K562 (cell line): ENCODE data around the gene ADAM15. TPM values are rescaled to one million over a fixed set of nuclear protein-coding genes. Genes with fewer than 3 reads are reported as not detected.

Experiments
- ATAC-seq: fragments of 200-7000 bp; cut with Tn5 transposase; 3 replicates; pipeline ENCODE4 v1.9.1; 2020; ENCODE audit warnings: moderate library complexity
- BruUV-seq: library from RNA; stranded (reverse); fragments of 400-500 nt; replicated peaks from 2 replicates; lab custom pipeline; 2021; lab: Mats Ljungman, UMichigan
- CTCF ChIA-PET: fragments of 300-600 bp; formaldehyde crosslinking; extraction: SDS; loops from one replicate; lab custom pipeline; 2021; ENCODE audit warnings: low intra/inter-chr PET ratio; lab: Yijun Ruan, JAX
- POLR2A ChIA-PET: fragments of 300-600, 350-650 bp; sonication (Branson Sonifier 250); formaldehyde crosslinking; extraction: SDS; loops from one replicate; lab custom pipeline; 2021; ENCODE audit warnings: antibody characterized with exemption, inconsistent platforms; lab: Yijun Ruan, JAX
- DNase-seq, 4 experiments: peaks; one replicate each; pipeline versions ENCODE4 v3.0.0 to v3.0.0-alpha.2; 2011 to 2018; ENCODE audit warnings: low spot score in 3 of 4, mixed read lengths in 3 of 4; ENCODE audit errors: extremely low read depth in 1 of 4
- FAIRE-seq: peaks from 2 replicates; lab custom pipeline; 2011; peaks lifted over from hg19 to GRCh38; lab: Jason Lieb, UNC
- H2AFZ ChIP-seq: 2 replicates; pipeline ENCODE4 v1.6.0; 2011; ENCODE audit warnings: low read depth, low read length, control low read depth, inconsistent platforms
- H3K27ac ChIP-seq: fragments of 200-600 bp; 3 replicates; pipeline ENCODE4 v1.8.0; 2011; ENCODE audit warnings: low read depth, mild to moderate bottlenecking, control low read depth, inconsistent platforms, low read length, moderate library complexity, mixed read lengths; ENCODE audit errors: extremely low read depth
- H3K27me3 ChIP-seq, 2 experiments: fragments of 300-600 bp in 1 of 2; 2 replicates in 1 of 2; 3 replicates in 1 of 2; pipeline versions ENCODE4 v1.6.0 to v1.8.0; 2011; ENCODE audit warnings: inconsistent platforms in 2 of 2, low read length in 2 of 2, mild to moderate bottlenecking in 1 of 2, mixed read lengths in 1 of 2, moderate library complexity in 1 of 2; ENCODE audit not compliant: control insufficient read depth in 2 of 2, insufficient read depth in 2 of 2
- H3K36me3 ChIP-seq: fragments of 300-600 bp; 3 replicates; pipeline ENCODE4 v1.8.0; 2011; ENCODE audit warnings: mild to moderate bottlenecking, low read length, inconsistent platforms; ENCODE audit not compliant: control insufficient read depth, insufficient read depth
- H3K4me1 ChIP-seq, 2 experiments: fragments of 200-600 bp in 1 of 2; replicated peaks in 1 of 2; 2 replicates in 1 of 2; 3 replicates in 1 of 2; pipeline versions ENCODE4 v1.5.1 to v1.8.0; 2011; ENCODE audit warnings: inconsistent platforms in 2 of 2, low read length in 2 of 2, mild to moderate bottlenecking in 1 of 2, mixed read lengths in 1 of 2, moderate library complexity in 1 of 2; ENCODE audit not compliant: control insufficient read depth in 2 of 2, insufficient read depth in 2 of 2
- H3K4me2 ChIP-seq: 2 replicates; pipeline ENCODE4 v1.6.1; 2011; ENCODE audit warnings: low read length, control low read depth, inconsistent platforms, mixed read lengths; ENCODE audit not compliant: insufficient read depth
- H3K4me3 ChIP-seq: fragments of 200-600 bp; sonication (generic), shearing (Covaris generic); 2 replicates; pipeline ENCODE4 v1.5.1; 2016; ENCODE audit warnings: control low read depth, inconsistent platforms
- H3K79me2 ChIP-seq: fragments of 200-600 bp; 3 replicates; pipeline ENCODE4 v1.8.0; 2011; ENCODE audit warnings: low read length, inconsistent platforms; ENCODE audit not compliant: control insufficient read depth, insufficient read depth
- H3K9ac ChIP-seq, 2 experiments: 2 replicates each; pipeline versions ENCODE4 v1.6.0 to v1.6.1; 2011; ENCODE audit warnings: low read depth in 2 of 2, low read length in 2 of 2, control low read depth in 1 of 2, inconsistent platforms in 1 of 2, mild to moderate bottlenecking in 1 of 2, mixed read lengths in 1 of 2; ENCODE audit not compliant: insufficient read depth in 1 of 2
- H3K9me1 ChIP-seq: one replicate; pipeline ENCODE4 v1.6.0; 2011; ENCODE audit warnings: inconsistent platforms, mild to moderate bottlenecking, low read length, moderate library complexity; ENCODE audit not compliant: control insufficient read depth, insufficient read depth
- H3K9me3 ChIP-seq: replicated peaks from 2 replicates; pipeline ENCODE4 v1.5.1; 2011; ENCODE audit warnings: low read depth, low read length, inconsistent platforms; ENCODE audit not compliant: control insufficient read depth, insufficient read depth
- H4K20me1 ChIP-seq: replicated peaks from 2 replicates; pipeline ENCODE4 v1.6.1; 2011; ENCODE audit warnings: low read length, inconsistent platforms, mixed read lengths; ENCODE audit not compliant: control insufficient read depth, insufficient read depth
- HDGF ChIP-seq: fragments of 450-650 bp; IDR thresholded peaks from 2 replicates; pipeline ENCODE4 v1.6.1; 2016
- POLR2B ChIP-seq: fragments of 450-650 bp; IDR thresholded peaks from 2 replicates; pipeline ENCODE4 v1.6.1; 2018; ENCODE audit warnings: low read depth; ENCODE audit not compliant: partially characterized antibody
- RAD51 ChIP-seq: fragments of 450-650 bp; IDR thresholded peaks from 2 replicates; pipeline ENCODE4 v1.7.1; 2016; ENCODE audit warnings: low read depth, mild to moderate bottlenecking, borderline replicate concordance
- SMARCE1 ChIP-seq: fragments of 450-650 bp; IDR thresholded peaks from 2 replicates; pipeline ENCODE4 v1.7.1; 2016; ENCODE audit warnings: mild to moderate bottlenecking
- ZNF263 ChIP-seq: sonication (generic); formaldehyde crosslinking; IDR thresholded peaks from 2 replicates; pipeline ENCODE4 v1.8.0; 2022; ENCODE audit warnings: mild to moderate bottlenecking, missing genetic modification reagents, borderline replicate concordance
- ZNF699 ChIP-seq: fragments of 250-450 bp; sonication (Bioruptor Pico); IDR thresholded peaks from 2 replicates; pipeline ENCODE4 v1.8.0; 2021; ENCODE audit warnings: mild to moderate bottlenecking, moderate library complexity; ENCODE audit not compliant: insufficient replicate concordance
- WGBS: fragments of 100-300 bp; shearing (Covaris generic); methylation state at CpG from one replicate; pipeline ENCODE4 v1.1.6; 2016; ENCODE audit warnings: low coverage, mixed read lengths; ENCODE audit not compliant: insufficient coverage; ENCODE audit errors: missing lambda C conversion rate; 5-methylcytosine and 5-hydroxymethylcytosine counted together
- in situ Hi-C: fragments of 300-500 bp; cut with MboI; formaldehyde crosslinking; loops from 4 replicates; pipeline ENCODE4 v1.15.0; 2018; ENCODE audit warnings: inconsistent platforms, mixed read lengths
- intact Hi-C: fragments of 100-400 bp; cut with micrococcal nuclease; formaldehyde crosslinking; loops from 2 replicates; pipeline ENCODE4 v1.14.2; 2022
- polyA plus RNA-seq, 8 experiments: library from polyadenylated mRNA; depleted of rRNA in 4 of 8; stranded (reverse) in 5 of 8; unstranded in 3 of 8; fragments of >200 nt; fragmentation: Nextera tagmentation in 2 of 8; fragmentation: Illumina TruSeq in 1 of 8; extraction: Ambion mirVana in 2 of 8; extraction: Trizol in 1 of 8; gene quantifications; 2 replicates each; pipeline versions ENCODE4 v1.2.1 to v1.2.3, GENCODE V29; 2011 to 2014; ENCODE audit warnings: inconsistent platforms in 1 of 8, missing spikeins in 1 of 8
- total RNA-seq, 7 experiments: library from RNA; depleted of rRNA in 6 of 7; stranded (reverse); fragments of >200 nt in 6 of 7; fragmentation: Illumina TruSeq in 2 of 7; extraction: Trizol in 2 of 7; gene quantifications; 2 replicates each; pipeline versions ENCODE4 v1.2.1 to v1.2.3, GENCODE V29; 2011 to 2021; ENCODE audit warnings: low replicate concordance in 1 of 7
- TF ChIP-seq, protein P1 (sequence below): sonication (generic); IDR thresholded peaks from 2 replicates; pipeline ENCODE4 v1.6.1; 2016
- TF ChIP-seq, protein P2 (sequence below): sonication (generic); formaldehyde crosslinking; IDR thresholded peaks from 2 replicates; pipeline ENCODE4 v1.9.0; 2022; ENCODE audit warnings: mild to moderate bottlenecking, missing genetic modification reagents
- TF ChIP-seq, protein P3 (sequence below): fragments of 250-450 bp; sonication (Bioruptor Pico); IDR thresholded peaks from 2 replicates; pipeline ENCODE4 v1.8.0; 2022; ENCODE audit warnings: moderate library complexity, mild to moderate bottlenecking, inconsistent platforms
- TF ChIP-seq, protein P4 (sequence below): fragments of 450-650 bp; IDR thresholded peaks from 2 replicates; pipeline ENCODE4 v1.7.1; 2018; ENCODE audit warnings: mild to moderate bottlenecking, low read depth; ENCODE audit not compliant: partially characterized antibody
- TF ChIP-seq, protein P5 (sequence below): fragments of 450-650 bp; IDR thresholded peaks from one replicate; pipeline ENCODE4 v1.6.1; 2018; ENCODE audit warnings: mild to moderate bottlenecking, moderate library complexity; ENCODE audit not compliant: partially characterized antibody

The ADAM15 gene
- total and polyA plus RNA-seq, 9 of the 15 experiments (the other 6 are each of a cell fraction or from before 2014, with no cell fraction given), result 0.69 to 72.3 (median 32.8) TPM

DNA sequence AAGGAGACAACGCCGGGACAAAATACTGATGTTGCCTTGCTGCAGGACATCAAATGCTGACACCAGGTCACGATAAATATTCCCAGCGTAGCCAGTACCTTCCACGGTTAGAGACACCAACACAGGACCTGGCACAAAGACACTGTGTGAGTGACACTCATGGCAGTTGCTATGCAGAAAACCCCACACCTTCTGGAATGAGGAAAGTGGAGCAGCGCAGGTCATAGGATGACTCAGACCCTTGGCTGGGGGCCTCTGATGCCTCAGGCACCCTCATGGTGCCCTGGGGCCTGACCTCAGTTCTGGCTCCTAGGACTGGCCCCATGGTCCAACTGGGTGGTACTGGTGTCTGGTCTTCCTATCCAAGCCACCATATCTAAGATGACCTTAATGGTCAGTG lies 24.5 kb upstream of the ADAM15 start (continued):
- TF ChIP-seq, protein P1, sequence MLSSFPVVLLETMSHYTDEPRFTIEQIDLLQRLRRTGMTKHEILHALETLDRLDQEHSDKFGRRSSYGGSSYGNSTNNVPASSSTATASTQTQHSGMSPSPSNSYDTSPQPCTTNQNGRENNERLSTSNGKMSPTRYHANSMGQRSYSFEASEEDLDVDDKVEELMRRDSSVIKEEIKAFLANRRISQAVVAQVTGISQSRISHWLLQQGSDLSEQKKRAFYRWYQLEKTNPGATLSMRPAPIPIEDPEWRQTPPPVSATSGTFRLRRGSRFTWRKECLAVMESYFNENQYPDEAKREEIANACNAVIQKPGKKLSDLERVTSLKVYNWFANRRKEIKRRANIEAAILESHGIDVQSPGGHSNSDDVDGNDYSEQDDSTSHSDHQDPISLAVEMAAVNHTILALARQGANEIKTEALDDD, result no peak
- TF ChIP-seq, protein P2, sequence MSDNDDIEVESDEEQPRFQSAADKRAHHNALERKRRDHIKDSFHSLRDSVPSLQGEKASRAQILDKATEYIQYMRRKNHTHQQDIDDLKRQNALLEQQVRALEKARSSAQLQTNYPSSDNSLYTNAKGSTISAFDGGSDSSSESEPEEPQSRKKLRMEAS (CRISPR knock-in tag), result peak; percentile 35; the same call in 1 of the 2 replicates
- TF ChIP-seq ZNF699 (CRISPR knock-in tag) (no peak), SMARCE1 (0 out of 2 replicates have a peak, but pooled peaks have one; percentile 25)

DNA sequence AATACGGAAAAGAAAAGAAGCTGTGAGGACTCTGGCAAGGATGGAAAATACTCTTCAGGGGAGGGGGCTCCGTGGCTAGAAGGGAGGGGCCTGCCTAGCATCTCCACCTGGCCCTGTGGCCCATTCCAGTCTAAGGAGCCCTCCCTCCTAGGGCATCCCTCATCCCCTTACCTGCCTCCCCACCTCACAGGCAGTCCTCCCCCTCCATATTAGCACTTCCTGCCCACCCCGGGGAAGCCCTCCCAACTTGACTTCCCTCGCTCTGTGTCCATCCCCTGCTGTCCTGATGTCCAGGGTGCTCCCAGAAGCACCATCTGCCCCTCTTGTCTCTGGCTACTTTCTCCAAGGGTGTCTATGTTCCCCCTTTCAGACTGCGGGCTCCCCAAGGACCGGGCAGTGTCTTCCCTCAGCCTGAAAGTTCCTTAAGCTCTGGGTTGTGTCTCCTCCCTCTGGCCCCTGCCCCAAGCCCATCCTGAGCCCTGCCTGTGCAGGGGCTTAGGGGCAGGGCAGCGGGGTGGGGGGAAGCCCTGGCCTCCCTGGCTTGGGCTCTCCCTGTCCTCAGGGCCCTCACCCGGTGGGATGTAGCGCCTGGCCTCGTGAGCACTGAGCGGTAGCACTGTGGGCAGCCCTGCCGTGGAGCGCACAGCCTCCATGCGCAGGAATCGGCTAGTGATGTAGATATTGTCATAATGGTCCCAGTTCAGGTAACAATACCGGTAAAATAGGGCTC lies 21.4 kb upstream of the ADAM15 start:
- intact Hi-C loops, result no loop called here
- H3K27ac ChIP-seq, result no peak overlapping the region
- no peak overlapping the region for H3K4me2 ChIP-seq
- DNase-seq, result no peak
- peak; percentile 11; the same call in 2 of the 3 replicates for ATAC-seq
- TF ChIP-seq, protein P3, sequence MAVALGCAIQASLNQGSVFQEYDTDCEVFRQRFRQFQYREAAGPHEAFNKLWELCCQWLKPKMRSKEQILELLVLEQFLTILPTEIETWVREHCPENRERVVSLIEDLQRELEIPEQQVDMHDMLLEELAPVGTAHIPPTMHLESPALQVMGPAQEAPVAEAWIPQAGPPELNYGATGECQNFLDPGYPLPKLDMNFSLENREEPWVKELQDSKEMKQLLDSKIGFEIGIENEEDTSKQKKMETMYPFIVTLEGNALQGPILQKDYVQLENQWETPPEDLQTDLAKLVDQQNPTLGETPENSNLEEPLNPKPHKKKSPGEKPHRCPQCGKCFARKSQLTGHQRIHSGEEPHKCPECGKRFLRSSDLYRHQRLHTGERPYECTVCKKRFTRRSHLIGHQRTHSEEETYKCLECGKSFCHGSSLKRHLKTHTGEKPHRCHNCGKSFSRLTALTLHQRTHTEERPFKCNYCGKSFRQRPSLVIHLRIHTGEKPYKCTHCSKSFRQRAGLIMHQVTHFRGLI (CRISPR knock-in tag), result no peak
- TF ChIP-seq RAD51 (no peak), HDGF (no peak), ZNF263 (CRISPR knock-in tag) (peak; percentile 84), POLR2B (no peak)
- TF ChIP-seq, protein P4, sequence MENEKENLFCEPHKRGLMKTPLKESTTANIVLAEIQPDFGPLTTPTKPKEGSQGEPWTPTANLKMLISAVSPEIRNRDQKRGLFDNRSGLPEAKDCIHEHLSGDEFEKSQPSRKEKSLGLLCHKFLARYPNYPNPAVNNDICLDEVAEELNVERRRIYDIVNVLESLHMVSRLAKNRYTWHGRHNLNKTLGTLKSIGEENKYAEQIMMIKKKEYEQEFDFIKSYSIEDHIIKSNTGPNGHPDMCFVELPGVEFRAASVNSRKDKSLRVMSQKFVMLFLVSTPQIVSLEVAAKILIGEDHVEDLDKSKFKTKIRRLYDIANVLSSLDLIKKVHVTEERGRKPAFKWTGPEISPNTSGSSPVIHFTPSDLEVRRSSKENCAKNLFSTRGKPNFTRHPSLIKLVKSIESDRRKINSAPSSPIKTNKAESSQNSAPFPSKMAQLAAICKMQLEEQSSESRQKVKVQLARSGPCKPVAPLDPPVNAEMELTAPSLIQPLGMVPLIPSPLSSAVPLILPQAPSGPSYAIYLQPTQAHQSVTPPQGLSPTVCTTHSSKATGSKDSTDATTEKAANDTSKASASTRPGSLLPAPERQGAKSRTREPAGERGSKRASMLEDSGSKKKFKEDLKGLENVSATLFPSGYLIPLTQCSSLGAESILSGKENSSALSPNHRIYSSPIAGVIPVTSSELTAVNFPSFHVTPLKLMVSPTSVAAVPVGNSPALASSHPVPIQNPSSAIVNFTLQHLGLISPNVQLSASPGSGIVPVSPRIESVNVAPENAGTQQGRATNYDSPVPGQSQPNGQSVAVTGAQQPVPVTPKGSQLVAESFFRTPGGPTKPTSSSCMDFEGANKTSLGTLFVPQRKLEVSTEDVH, result no peak
- TF ChIP-seq, protein P5, sequence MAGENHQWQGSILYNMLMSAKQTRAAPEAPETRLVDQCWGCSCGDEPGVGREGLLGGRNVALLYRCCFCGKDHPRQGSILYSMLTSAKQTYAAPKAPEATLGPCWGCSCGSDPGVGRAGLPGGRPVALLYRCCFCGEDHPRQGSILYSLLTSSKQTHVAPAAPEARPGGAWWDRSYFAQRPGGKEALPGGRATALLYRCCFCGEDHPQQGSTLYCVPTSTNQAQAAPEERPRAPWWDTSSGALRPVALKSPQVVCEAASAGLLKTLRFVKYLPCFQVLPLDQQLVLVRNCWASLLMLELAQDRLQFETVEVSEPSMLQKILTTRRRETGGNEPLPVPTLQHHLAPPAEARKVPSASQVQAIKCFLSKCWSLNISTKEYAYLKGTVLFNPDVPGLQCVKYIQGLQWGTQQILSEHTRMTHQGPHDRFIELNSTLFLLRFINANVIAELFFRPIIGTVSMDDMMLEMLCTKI, result no peak
- TF ChIP-seq, protein P2 (CRISPR knock-in tag), result 0 out of 2 replicates have a peak, but pooled peaks have one; percentile 24
- TF ChIP-seq, all 486 proteins: peak for 2
- H3K79me2 ChIP-seq, result no peaks in the 10 kb centered on the region
- FAIRE-seq, result no peak
- H3K4me3 ChIP-seq, result no peak overlapping the region
- WGBS, result 53% methylated on average over 15 of the region's 16 CpGs
- in situ Hi-C loops, result no loop called here
- ChIA-PET CTCF (no interaction called here), POLR2A (interaction anchor here (0.6 to 1.2 kb wide), 2 partner anchors 14 to 428 kb away, joined by 3 read pairs; no protein-coding TSS in a partner anchor)
- H3K9me1 ChIP-seq, result no peaks in the 10 kb centered on the region
- H3K27me3 ChIP-seq, result peaks cover 0 to 17% of the 10 kb centered on the region in 2 experiments; a peak in 2 of 5 replicates
- no peaks in the 10 kb centered on the region for H4K20me1 ChIP-seq
- no peak overlapping the region for H2AFZ ChIP-seq
- H3K9me3 ChIP-seq, result no peaks in the 10 kb centered on the region
- no peaks in the 10 kb centered on the region for H3K36me3 ChIP-seq
- peak overlapping the region in 1 of 2 experiments; percentile 40; a peak in 2 of 4 replicates for H3K9ac ChIP-seq
- no TSS peak for BruUV-seq
- peaks cover 5 to 23% of the 10 kb centered on the region in 2 experiments; a peak in 3 of 5 replicates for H3K4me1 ChIP-seq
